ENCODE data around the gene GM2A.
"Not testable (repeated sequence)": the region's sequence is repeated elsewhere in the genome, so short reads cannot be mapped to it uniquely, and the experiment has no call there.

The GM2A gene

DNA sequence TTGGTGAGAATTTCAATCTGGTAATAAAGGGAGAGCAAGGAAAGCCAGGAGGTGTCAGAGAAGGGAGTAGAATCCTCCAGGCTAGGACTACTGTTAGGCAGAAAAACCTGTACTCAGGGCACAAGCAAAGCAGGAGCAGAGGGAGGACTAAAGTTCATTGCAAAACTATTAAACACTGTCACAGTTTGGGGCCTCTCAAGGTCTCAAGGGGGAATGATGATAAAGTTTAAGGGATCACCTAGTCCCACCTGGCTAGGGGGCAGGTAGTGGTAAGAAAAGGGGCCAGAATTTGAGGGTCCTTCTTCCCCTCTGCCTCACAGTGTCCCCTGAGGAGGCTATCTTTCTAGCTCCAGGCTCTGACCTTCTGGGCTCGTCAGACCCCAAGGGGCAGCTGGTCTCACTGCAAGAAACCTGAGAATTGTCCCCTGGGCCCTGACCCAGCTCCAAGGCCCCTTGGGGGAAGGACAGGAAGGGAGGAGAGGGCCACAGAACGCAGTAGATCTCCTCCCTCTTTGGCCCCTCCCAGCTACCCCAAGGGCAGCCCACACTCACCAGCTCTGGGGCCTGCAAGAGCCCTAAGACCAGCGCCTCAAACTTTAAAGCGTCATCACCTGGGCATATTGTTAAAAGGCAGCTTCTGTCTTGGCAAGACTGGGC, 30.1 kb upstream of the GM2A start:
- Mint-ChIP-seq H3K4me1 (ENCODE audit: low read depth) (peaks cover 65% of the 10 kb centered on the region), H3K27ac (peak overlapping the region; percentile 96), H3K4me3 (peak overlapping the region; percentile 85), H3K9me3 (ENCODE audit: low read depth) (no peaks in the 10 kb centered on the region), H3K36me3 (peaks cover 4% of the 10 kb centered on the region), H3K27me3 (no peaks in the 10 kb centered on the region)

DNA sequence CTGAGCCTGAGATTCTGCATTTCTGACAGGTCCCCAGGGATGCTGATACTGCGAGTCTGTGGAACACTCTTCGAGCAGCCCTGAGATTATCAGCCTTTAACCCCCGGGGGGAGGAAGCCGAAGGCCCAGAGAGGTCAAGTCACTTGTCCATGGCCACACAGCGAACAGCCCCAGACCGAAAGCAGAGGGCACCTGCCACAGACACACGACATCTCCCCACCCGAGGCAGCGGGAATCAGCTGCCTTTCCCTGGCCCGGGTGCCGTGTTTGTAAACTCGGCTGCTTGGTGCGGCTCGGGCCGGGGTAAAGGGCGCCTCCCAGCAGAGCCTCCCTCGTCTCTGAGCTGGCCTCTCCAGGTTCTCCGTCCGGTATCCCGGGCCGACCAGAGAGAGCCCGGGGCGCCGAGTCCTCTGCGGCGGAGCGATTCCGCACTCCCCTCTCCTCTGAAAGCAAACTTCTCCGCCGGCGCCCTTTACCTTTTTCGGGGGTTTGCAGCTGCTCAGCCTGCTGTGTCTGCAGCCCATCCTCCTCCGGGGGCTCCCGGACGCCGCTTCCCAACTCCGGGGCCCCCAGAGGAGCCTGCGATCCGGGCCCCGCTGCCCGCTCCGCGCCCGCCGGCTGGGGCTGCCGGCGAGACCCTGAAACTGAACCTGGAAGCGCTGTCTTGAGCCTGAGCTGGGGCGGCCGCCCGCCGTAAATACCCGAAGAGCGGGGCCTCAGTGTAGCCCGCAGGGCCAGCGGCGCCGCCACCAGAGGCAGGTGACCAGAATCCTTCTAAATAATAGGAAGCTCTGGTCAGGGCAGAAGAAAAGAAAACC, 29.3 kb upstream of the GM2A start, which contains the start of gene CCDC69:
Gene CCDC69, minus strand, starts transcription at position 646 of the 818 bp plus-strand sequence. Its CDS starts 122 bp downstream, at position 524.
- Mint-ChIP-seq H3K4me1 (ENCODE audit: low read depth) (peaks cover 58% of the 10 kb centered on the region), H3K27ac (peak within 1 kb of the TSS; percentile 96), H3K27me3 (no peaks in the 10 kb centered on the region), H3K36me3 (peaks cover 4% of the 10 kb centered on the region), H3K4me3 (peak within 1 kb of the TSS; percentile 85), H3K9me3 (ENCODE audit: low read depth) (no peaks in the 10 kb centered on the region)

DNA sequence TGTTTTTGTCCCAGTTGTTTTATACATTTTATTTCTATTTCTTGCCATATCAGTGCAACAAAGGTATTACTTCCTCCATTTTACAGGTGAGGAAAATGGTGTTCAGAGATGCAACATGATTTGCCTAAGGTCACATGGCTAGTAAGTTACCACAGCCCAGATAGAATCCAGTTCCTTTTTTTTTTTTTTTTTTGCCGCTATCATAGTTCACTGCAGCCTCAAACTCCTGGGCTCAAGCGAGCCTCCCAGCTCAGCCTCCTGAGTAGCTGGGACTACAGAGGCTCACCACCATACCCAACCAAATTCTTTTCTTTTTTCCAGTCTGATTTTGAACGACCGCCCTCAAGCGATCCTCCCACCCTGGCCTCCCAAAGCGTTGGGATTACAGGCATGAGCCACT, 28.6 kb upstream of the GM2A start:
- H3K4me1 Mint-ChIP-seq (ENCODE audit: low read depth) = peaks cover 51% of the 10 kb centered on the region

DNA sequence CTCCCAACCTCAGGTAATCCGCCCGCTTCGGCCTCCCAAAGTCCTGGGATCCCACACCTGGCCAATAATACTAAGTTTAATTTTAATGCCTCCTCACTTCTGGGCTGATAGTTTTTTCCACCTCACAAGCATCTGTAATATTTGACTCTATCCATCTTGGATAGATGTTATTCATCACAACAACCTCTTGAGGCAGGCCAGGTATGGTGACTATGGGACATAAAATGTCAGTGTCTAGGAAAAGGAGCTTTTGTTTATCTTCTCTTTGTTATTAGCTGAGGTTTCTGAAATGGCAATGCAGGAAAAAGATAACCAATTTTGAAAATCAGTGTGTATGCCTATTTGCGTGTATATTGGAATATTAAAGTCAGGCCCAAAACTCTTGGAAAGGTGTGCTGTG, 27.9 kb upstream of the GM2A start:
- peaks cover 44% of the 10 kb centered on the region for H3K4me1 Mint-ChIP-seq (ENCODE audit: low read depth)
- H3K36me3 Mint-ChIP-seq = peaks cover 6% of the 10 kb centered on the region
- no peaks in the 10 kb centered on the region for H3K9me3 Mint-ChIP-seq (ENCODE audit: low read depth)
- no peaks in the 10 kb centered on the region for H3K27me3 Mint-ChIP-seq
- H3K27ac Mint-ChIP-seq = peak overlapping the region; percentile 96
- peak overlapping the region; percentile 75 for H3K4me3 Mint-ChIP-seq

More for the DNA sequence above, 28.6 kb upstream of the GM2A start:
- H3K27ac Mint-ChIP-seq = peak overlapping the region; percentile 96
- peak overlapping the region; percentile 85 for H3K4me3 Mint-ChIP-seq
- no peaks in the 10 kb centered on the region for H3K27me3 Mint-ChIP-seq
- peaks cover 4% of the 10 kb centered on the region for H3K36me3 Mint-ChIP-seq
- H3K9me3 Mint-ChIP-seq (ENCODE audit: low read depth) = no peaks in the 10 kb centered on the region

DNA sequence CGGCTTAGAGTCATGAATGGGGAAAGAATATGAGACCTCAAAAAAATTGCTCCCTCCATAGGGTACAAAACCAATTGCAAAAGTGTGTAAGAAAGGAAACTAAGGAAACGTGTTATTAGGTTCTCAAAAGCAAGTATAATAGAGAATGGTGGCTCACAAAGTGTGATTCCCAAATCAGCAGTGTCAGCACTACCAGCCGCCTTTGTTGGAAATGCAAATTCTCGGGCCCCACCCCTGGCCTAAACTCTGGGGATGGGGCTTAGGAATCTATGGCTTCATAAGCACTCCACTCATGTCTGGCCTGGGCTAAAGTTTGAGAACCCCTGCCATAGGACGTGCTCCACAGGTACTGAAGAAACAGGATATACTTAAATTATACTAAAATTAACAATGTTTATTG, 27.5 kb upstream of the GM2A start:
- Mint-ChIP-seq H3K36me3 (peaks cover 6% of the 10 kb centered on the region), H3K27ac (peak overlapping the region; percentile 96), H3K4me3 (peak overlapping the region; percentile 75), H3K4me1 (ENCODE audit: low read depth) (peaks cover 40% of the 10 kb centered on the region), H3K27me3 (no peaks in the 10 kb centered on the region), H3K9me3 (ENCODE audit: low read depth) (no peaks in the 10 kb centered on the region)

DNA sequence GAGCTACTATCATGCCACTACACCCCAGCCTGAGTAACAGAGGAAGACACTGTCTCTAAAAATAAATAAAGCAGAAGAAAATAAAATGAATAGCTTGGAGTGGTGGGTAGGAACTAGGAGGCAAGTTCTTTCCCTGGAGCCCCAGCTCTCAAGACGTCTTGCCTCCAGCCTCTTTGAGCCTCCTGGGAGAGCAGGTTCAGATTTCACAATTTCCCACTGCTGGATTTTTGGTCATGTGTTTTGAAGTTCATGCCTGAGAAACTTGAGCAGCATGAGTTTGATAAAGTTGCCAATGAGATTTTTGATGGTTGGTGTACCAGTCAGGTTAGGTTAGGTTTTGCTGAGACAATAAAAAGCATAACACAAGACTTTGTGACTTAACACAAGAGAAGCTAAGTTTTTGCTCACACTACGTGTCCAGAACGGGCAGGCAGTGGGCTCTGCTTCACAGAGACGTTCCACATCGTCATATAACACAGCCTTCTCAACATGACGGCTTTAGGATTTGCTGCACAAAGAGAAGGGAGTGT, 25.0 kb upstream of the GM2A start:
- Mint-ChIP-seq H3K27me3 (no peaks in the 10 kb centered on the region), H3K4me1 (ENCODE audit: low read depth) (peaks cover 16% of the 10 kb centered on the region), H3K4me3 (no peak overlapping the region), H3K9me3 (ENCODE audit: low read depth) (no peaks in the 10 kb centered on the region), H3K36me3 (peaks cover 2% of the 10 kb centered on the region), H3K27ac (no peak overlapping the region)

DNA sequence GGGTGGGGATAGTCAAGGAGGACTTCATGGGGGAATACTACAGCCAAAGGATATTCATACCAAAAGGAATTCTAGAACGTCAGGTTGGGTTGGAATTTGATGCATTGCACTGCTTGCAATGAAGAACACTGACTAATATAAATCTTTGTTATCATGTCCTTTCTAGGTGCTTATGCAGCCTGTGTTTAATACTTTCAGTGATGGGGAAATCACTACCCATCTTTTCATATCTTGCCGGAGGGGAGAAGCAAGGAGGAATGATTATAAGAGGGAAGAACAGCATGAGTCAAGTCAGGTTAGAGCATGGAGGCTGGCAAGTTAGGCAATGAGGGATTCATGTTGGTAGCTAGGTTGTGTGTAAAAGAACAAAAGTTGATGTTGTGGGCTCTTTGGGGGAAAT, 24.0 kb upstream of the GM2A start:
- Mint-ChIP-seq H3K27me3 (no peaks in the 10 kb centered on the region), H3K36me3 (peaks cover 2% of the 10 kb centered on the region), H3K27ac (no peak overlapping the region), H3K9me3 (ENCODE audit: low read depth) (no peaks in the 10 kb centered on the region), H3K4me1 (ENCODE audit: low read depth) (peaks cover 22% of the 10 kb centered on the region), H3K4me3 (no peak overlapping the region)

DNA sequence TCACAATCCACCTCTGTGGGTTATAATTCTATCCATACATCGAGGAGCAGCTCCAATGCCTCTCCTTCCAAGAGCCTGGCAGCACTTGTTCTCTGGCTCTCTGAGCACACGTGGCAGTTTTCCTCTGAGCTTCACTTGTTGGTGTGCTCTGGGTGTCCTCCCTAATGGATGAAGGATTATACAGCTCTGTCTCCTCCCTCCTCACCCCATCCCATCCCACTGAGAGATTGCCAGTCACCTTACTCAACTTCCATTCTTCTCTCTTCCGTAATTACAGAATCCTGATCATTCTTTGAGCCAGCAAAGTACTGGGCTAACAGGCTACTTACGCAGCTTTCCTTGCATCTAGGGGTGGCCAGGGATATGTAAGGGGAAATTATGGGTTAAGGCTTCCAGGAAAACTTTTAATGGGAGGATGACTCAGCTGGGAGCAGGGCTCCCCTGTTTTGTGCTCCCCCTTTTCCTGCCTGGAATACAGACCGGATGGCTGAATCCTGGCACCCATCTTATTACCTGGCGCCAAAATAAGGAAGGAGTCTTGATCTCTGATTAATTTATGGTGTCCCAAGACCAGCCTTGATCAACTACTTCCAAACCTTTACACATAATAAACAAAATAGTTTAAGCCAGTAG, 22.8 kb upstream of the GM2A start:
- Mint-ChIP-seq H3K27ac (no peak overlapping the region), H3K36me3 (peaks cover 2% of the 10 kb centered on the region), H3K9me3 (ENCODE audit: low read depth) (no peaks in the 10 kb centered on the region), H3K4me1 (ENCODE audit: low read depth) (peaks cover 25% of the 10 kb centered on the region), H3K27me3 (no peaks in the 10 kb centered on the region), H3K4me3 (no peak overlapping the region)

DNA sequence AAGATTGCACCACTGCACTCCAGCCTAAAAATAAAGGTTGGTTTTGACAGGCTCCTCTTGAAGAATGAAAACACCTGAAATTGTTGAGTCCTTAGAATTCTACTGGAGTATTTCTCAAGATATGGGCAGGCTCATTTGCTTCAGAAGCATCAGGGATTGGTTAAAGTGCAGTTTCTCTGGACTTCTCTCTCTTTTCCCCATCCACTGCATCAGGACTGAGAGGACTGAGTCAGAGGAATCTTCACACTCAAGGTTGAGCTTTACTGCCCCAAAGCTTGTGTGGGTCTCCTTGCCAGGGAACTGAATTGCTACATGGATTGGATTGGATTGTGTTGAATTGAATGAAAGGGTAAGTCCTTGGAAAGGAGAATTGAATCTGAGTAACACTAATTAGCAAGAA, 21.6 kb upstream of the GM2A start:
- H3K4me3 Mint-ChIP-seq = no peak overlapping the region
- H3K9me3 Mint-ChIP-seq (ENCODE audit: low read depth) = no peaks in the 10 kb centered on the region
- peaks cover 23% of the 10 kb centered on the region for H3K4me1 Mint-ChIP-seq (ENCODE audit: low read depth)
- H3K36me3 Mint-ChIP-seq = peaks cover 2% of the 10 kb centered on the region
- H3K27me3 Mint-ChIP-seq = no peaks in the 10 kb centered on the region
- no peak overlapping the region for H3K27ac Mint-ChIP-seq

DNA sequence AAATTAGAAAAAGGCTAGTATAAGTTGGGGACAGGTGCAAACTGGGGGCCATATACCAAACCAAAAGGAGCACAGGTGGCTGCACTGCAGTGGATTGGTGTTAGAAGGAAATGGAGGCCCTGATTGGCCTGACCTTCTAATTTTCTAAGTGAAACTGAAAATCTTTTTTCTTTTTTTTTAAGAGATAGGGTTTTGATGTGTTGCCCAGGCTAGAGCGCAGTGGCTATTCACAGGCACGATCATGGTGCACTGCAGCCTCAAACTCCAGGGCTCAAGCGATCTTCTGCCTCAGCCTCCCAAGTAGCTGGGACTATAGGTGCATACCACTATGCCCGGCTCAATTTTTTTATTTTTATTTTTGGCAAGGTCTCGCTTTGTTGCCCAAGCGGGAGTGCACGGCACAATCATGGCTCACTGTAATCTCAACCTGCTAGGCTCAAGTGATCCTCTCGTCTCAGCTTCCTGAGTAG, 19.3 kb upstream of the GM2A start:
- Mint-ChIP-seq H3K4me1 (ENCODE audit: low read depth) (peaks cover 33% of the 10 kb centered on the region), H3K27ac (no peak overlapping the region), H3K4me3 (no peak overlapping the region), H3K9me3 (ENCODE audit: low read depth) (no peaks in the 10 kb centered on the region), H3K27me3 (no peaks in the 10 kb centered on the region), H3K36me3 (peaks cover 2% of the 10 kb centered on the region)

DNA sequence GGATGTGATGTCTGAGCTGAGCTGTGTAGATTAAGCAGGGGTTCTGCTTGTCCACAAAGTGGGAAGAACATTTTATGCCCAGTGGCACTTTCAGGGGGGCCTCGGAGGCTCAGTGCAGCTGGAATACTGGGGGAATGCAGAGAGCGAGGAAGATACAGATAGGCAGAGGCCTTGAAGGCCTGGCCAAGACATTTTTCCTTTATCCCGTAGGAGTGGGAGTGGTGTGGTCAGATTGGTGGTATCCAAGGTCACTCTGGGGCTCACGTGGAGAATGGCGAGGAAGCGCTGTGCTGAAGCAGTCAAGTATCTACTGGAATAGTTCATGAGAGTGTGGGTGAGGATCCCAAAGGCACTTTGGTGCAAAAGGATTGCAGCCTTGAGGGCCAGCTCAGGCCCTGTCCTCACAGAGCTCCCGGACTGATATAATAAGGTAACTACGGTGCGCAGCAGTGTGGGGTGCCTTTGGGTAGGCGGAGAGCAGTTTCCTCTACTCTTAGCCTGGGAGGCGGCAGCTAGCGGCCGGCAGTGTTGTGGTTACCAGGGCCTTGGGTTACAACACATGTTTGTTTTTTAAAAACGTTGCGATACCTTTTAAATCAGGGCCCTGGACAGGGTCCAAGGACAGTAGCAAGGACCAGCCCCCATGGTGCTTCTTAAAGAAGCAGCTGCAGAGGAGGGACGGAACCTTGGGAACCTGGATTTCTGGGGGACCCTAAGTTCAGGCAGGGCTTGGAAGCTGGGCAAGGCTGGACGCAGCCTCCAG, 18.3 kb upstream of the GM2A start:
- H3K27me3 Mint-ChIP-seq = no peaks in the 10 kb centered on the region
- peaks cover 2% of the 10 kb centered on the region for H3K36me3 Mint-ChIP-seq
- H3K9me3 Mint-ChIP-seq (ENCODE audit: low read depth) = no peaks in the 10 kb centered on the region
- peak overlapping the region; percentile 75 for H3K4me3 Mint-ChIP-seq
- H3K27ac Mint-ChIP-seq = peak overlapping the region; percentile 85
- peaks cover 39% of the 10 kb centered on the region for H3K4me1 Mint-ChIP-seq (ENCODE audit: low read depth)

DNA sequence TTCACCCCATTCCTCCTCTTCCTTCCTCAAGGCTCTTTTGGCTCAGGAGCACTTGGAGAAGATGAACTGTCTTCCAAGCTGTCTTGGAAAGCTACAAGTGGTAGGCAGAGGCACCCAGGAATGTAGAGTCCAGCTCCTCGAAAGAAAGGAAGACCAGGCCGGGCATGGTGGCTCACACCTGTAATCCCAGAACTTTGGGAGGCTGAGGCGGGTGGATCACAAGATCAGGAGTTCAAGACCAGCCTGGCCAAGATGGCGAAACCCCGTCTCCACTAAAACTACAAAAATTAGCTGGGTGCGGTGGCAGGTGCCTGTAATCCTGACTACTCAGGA, 17.8 kb upstream of the GM2A start:
- not testable (repeated sequence) for H3K4me3 Mint-ChIP-seq; H3K36me3 Mint-ChIP-seq; H3K27me3 Mint-ChIP-seq; H3K9me3 Mint-ChIP-seq (ENCODE audit: low read depth); H3K27ac Mint-ChIP-seq
- peaks cover 39% of the 10 kb centered on the region for H3K4me1 Mint-ChIP-seq (ENCODE audit: low read depth)

DNA sequence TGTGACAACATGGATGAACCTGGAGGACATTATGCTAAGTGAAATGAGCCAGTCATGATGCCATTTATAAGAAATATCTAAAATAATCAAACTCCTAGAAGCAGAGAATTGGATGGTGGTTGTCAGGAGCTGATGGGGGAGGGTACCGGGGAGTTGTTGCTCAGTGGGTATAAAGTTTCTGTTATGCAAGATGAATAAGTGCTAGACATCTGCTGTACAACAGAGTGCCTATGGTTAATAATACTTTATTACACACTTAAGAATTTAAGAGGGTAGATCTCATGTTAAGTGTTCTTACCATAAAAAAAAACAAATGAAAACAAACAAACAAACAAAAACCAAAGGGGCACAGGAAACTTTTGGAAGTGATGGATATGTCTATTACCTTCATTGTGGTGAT, 16.1 kb upstream of the GM2A start:
- Mint-ChIP-seq H3K27ac (no peak overlapping the region), H3K4me3 (no peak overlapping the region), H3K36me3 (no peaks in the 10 kb centered on the region), H3K4me1 (ENCODE audit: low read depth) (peaks cover 39% of the 10 kb centered on the region), H3K9me3 (ENCODE audit: low read depth) (no peaks in the 10 kb centered on the region), H3K27me3 (no peaks in the 10 kb centered on the region)

DNA sequence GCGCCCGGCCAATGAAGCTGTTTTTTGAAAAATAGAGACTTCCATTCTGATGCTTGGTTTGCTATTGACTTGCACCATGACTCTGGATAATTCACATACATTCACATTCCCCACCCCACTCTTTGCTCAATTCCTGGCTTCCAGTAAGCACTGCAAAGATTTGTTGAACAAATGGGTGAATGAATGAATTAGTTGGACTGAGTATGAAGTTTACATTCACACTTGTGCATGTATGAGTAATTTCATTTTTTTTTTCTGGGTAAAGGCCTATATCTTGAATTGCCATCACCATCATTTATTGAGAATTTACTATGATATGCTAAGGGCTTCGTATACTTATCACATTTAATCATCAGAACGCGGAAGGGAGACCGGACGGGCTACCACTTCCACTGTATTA, 15.3 kb upstream of the GM2A start:
- H3K9me3 Mint-ChIP-seq (ENCODE audit: low read depth) = no peaks in the 10 kb centered on the region
- peaks cover 37% of the 10 kb centered on the region for H3K4me1 Mint-ChIP-seq (ENCODE audit: low read depth)
- H3K27ac Mint-ChIP-seq = peak overlapping the region; percentile 4
- no peaks in the 10 kb centered on the region for H3K36me3 Mint-ChIP-seq
- peak overlapping the region; percentile 17 for H3K4me3 Mint-ChIP-seq
- no peaks in the 10 kb centered on the region for H3K27me3 Mint-ChIP-seq
